Uterus (tissue), 4 donors: ENCODE measurements around the gene DCC. TPM values are rescaled to one million over a fixed set of nuclear protein-coding genes. Genes with fewer than 3 reads are reported as not detected.

ENCODE experiments used
- DNase-seq, 2 donors: peaks; one replicate each; pipeline ENCODE4 v3.0.0-alpha.2; 2019 to 2020
- H3K27ac ChIP-seq, 2 donors: fragments of 200-600 bp; sonication (generic); 1 replicate in 1 of 2; 2 replicates in 1 of 2; pipeline ENCODE4 v1.5.1; 2016 to 2018
- H3K27me3 ChIP-seq, 2 donors: fragments of 200-600 bp; sonication (generic); one replicate each; pipeline ENCODE4 v1.5.1; 2018 to 2019; ENCODE audit warnings: control low read depth in 1 of 2
- H3K36me3 ChIP-seq, 2 donors: fragments of 200-600 bp; sonication (generic); one replicate each; pipeline ENCODE4 v1.5.1; 2019; ENCODE audit warnings: control low read depth in 1 of 2
- H3K4me1 ChIP-seq, 2 donors: fragments of 200-600 bp; sonication (generic); one replicate each; pipeline ENCODE4 v1.5.1; 2018 to 2019; ENCODE audit warnings: control low read depth in 1 of 2
- H3K4me3 ChIP-seq, 2 donors: fragments of 200-600 bp; sonication (generic); 1 replicate in 1 of 2; 2 replicates in 1 of 2; pipeline ENCODE4 v1.5.1; 2018 to 2019; ENCODE audit warnings: mild to moderate bottlenecking in 1 of 2
- H3K9me3 ChIP-seq, 2 donors: fragments of 200-600 bp; sonication (generic); one replicate each; pipeline ENCODE4 v1.5.1; 2019; ENCODE audit warnings: control low read depth in 1 of 2
- POLR2A ChIP-seq, 2 donors: fragments of 450-650 bp; IDR thresholded peaks; one replicate each; pipeline ENCODE4 v1.6.1; 2016; ENCODE audit warnings: antibody characterized with exemption in 2 of 2, mild to moderate bottlenecking in 1 of 2, moderate library complexity in 1 of 2
- intact Hi-C: fragments of 100-400 bp; cut with DNase I; formaldehyde crosslinking; loops from one replicate; pipeline ENCODE4 v1.15.1; 2023; ENCODE audit warnings: low total_unique reads
- total RNA-seq, 4 donors: library from RNA; depleted of rRNA in 3 of 4; stranded (reverse); fragments of >200 nt in 3 of 4; gene quantifications; one replicate each; pipeline versions ENCODE4 v1.1.0 to v1.2.4, GENCODE V29; 2014 to 2023
- TF ChIP-seq, protein P1 (sequence below), 4 experiments: fragments of 200-600 bp in 2 of 4; fragments of 450-650 bp in 2 of 4; sonication (generic) in 2 of 4; IDR thresholded peaks; one replicate each; pipeline ENCODE4 v1.5.1; 2016 to 2019; ENCODE audit warnings: antibody characterized with exemption in 4 of 4, mild to moderate bottlenecking in 2 of 4, moderate library complexity in 1 of 4
- donor health status: DM: yes; HTN: yes; CAD: no.

Gene DCC
- total RNA-seq, 4 donors from 2014 or later: 0.40 to 3.2 TPM; not detected in 2

- Histone ChIP-seq H3K4me3 (no peak overlapping the region), H3K27ac (no peak overlapping the region), H3K9me3 (no peaks in the 10 kb centered on the region), H3K36me3 (no peaks in the 10 kb centered on the region), H3K27me3 (no peaks in the 10 kb centered on the region), H3K4me1 (no peaks in the 10 kb centered on the region)
- TF ChIP-seq, protein P1, sequence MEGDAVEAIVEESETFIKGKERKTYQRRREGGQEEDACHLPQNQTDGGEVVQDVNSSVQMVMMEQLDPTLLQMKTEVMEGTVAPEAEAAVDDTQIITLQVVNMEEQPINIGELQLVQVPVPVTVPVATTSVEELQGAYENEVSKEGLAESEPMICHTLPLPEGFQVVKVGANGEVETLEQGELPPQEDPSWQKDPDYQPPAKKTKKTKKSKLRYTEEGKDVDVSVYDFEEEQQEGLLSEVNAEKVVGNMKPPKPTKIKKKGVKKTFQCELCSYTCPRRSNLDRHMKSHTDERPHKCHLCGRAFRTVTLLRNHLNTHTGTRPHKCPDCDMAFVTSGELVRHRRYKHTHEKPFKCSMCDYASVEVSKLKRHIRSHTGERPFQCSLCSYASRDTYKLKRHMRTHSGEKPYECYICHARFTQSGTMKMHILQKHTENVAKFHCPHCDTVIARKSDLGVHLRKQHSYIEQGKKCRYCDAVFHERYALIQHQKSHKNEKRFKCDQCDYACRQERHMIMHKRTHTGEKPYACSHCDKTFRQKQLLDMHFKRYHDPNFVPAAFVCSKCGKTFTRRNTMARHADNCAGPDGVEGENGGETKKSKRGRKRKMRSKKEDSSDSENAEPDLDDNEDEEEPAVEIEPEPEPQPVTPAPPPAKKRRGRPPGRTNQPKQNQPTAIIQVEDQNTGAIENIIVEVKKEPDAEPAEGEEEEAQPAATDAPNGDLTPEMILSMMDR (IDR thresholded peaks at IDR 0.05): no peak
- no peak for TF ChIP-seq POLR2A (IDR thresholded peaks at IDR 0.05)
- no peak for DNase-seq
- intact Hi-C loops: no loop called here
Observed at GRCh38 chr18:52537261-52537660, 197.3 kb downstream of the DCC start.

- Histone ChIP-seq H3K27me3 (no peaks in the 10 kb centered on the region), H3K4me1 (no peaks in the 10 kb centered on the region), H3K4me3 (no peak overlapping the region), H3K27ac (no peak overlapping the region), H3K36me3 (no peaks in the 10 kb centered on the region), H3K9me3 (no peaks in the 10 kb centered on the region)
- intact Hi-C loops: no loop called here
- DNase-seq: no peak
- TF ChIP-seq, protein P1 (IDR thresholded peaks at IDR 0.05): no peak
- TF ChIP-seq POLR2A (IDR thresholded peaks at IDR 0.05): no peak
Observed at GRCh38 chr18:52541056-52541455, 201.1 kb downstream of the DCC start.

DNA sequence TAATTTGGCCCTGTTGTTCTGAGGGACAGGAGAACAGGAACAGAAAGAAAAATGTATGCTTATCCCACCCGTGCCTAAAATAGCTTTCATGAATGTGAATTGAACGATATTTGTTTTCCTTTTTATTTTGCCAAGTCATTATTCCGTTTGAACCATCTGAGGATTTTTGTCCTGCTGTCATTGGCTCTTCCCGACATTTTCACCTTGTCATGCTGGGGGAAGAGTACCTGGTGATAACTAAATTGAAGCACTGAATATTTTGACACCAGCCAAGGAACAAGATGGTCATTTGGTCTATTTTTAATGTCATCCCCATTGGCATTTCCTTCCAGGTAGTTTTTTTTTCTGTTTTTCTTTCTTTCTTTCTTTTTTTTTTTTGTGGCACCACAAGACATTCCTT is 204.1 kb downstream of the DCC start:
- no peaks in the 10 kb centered on the region for H3K9me3 ChIP-seq
- no peak overlapping the region for H3K4me3 ChIP-seq
- intact Hi-C loops: no loop called here

DNA sequence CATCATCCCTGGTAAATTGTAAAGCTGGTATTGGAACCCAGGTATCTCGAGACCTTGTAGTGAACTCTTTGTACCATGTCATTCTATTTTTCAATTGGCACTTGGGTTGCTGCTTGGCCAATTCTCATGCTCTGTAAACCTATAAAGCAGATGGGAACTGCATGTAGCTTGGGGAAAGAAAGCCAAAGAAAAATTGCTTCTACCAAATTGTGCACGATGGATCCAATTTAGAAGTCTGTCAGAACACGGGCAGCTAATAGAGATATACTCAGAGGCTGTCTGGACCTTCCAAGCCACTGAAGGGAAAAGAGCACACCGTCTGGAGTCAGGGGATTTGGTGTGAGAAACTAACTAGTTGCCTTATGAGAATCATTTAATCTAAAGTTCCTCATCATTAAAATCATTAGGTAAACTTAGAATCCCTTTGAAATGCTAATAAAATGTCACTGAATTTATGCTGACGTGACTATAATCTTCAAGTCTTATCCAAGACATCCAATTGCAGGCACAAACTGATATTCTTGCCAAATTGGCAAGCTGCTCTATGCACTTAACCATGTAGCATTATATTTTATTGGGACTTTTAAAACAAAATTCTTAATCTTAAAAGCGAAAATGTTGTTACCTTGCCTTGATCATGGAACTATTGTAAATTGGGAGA is 206.8 kb downstream of the DCC start:
- Histone ChIP-seq H3K36me3 (no peaks in the 10 kb centered on the region), H3K4me1 (no peaks in the 10 kb centered on the region), H3K4me3 (no peak overlapping the region), H3K27ac (no peak overlapping the region), H3K27me3 (no peaks in the 10 kb centered on the region), H3K9me3 (no peaks in the 10 kb centered on the region)
- no peak for TF ChIP-seq POLR2A (IDR thresholded peaks at IDR 0.05)
- TF ChIP-seq, protein P1 (IDR thresholded peaks at IDR 0.05): no peak
- intact Hi-C loops: no loop called here
- DNase-seq: no peak

More for the DNA sequence above, 204.1 kb downstream of the DCC start:
- no peak for DNase-seq
- TF ChIP-seq POLR2A (IDR thresholded peaks at IDR 0.05): no peak
- TF ChIP-seq, protein P1 (IDR thresholded peaks at IDR 0.05): no peak
- Histone ChIP-seq H3K36me3 (no peaks in the 10 kb centered on the region), H3K4me1 (no peaks in the 10 kb centered on the region), H3K27ac (no peak overlapping the region), H3K27me3 (no peaks in the 10 kb centered on the region)

DNA sequence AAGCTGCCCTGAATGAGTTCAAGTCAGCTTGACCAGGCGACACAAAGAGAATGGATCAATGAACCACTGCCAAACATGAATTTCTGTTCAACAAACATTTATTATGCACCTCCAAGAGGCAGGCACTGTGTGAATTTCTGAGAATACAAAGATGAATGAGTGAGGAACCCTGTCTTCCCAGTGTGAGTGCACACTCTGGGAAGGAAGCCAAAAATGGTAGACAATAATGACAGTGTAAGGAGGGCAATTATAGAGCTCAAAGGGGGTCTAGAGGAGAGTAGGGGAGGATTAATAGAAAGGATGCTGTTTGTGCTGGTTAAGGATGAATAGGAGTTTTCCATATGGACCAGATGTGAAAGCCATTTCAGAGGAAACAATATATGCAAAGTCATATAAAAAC is 213.4 kb downstream of the DCC start:
- Histone ChIP-seq H3K27ac (no peak overlapping the region), H3K4me3 (no peak overlapping the region), H3K36me3 (no peaks in the 10 kb centered on the region), H3K4me1 (no peaks in the 10 kb centered on the region), H3K27me3 (no peaks in the 10 kb centered on the region), H3K9me3 (no peaks in the 10 kb centered on the region)
- intact Hi-C loops: no loop called here
- no peak for DNase-seq
- no peak for TF ChIP-seq POLR2A (IDR thresholded peaks at IDR 0.05)
- TF ChIP-seq, protein P1 (IDR thresholded peaks at IDR 0.05): no peak
